CD4-positive, alpha-beta T cell (primary cell): ENCODE data around the gene DCTD. TPM values are rescaled to one million over a fixed set of nuclear protein-coding genes. Genes with fewer than 3 reads are reported as not detected.

Experiments used
- ATAC-seq: fragments of 200-7000 bp; cut with Tn5 transposase; one replicate; pipeline ENCODE4 v1.10.0; 2022; ENCODE audit warnings: mild to moderate bottlenecking; ENCODE audit not compliant: poor library complexity
- CTCF ChIA-PET: fragments of 350-600 bp; sonication (Branson Sonifier 250); formaldehyde crosslinking; loops from one replicate; lab custom pipeline; 2021; ENCODE audit warnings: antibody characterized with exemption, inconsistent platforms; lab: Charles Lee
- POLR2A ChIA-PET: fragments of 350-600 bp; sonication (Branson Sonifier 250); formaldehyde crosslinking; loops from one replicate; lab custom pipeline; 2021; ENCODE audit warnings: antibody characterized with exemption, inconsistent platforms; lab: Charles Lee
- DNase-seq, 14 experiments: peaks; one replicate each; pipeline ENCODE4 v3.0.0-alpha.2; 2013 to 2020; ENCODE audit warnings: mixed read lengths in 2 of 14
- H3K27ac ChIP-seq, 2 donors: one replicate each; pipeline versions ENCODE4 v1.5.1 to v1.7.0; 2013; ENCODE audit warnings: low read length in 2 of 2, low read depth in 1 of 2, mild to moderate bottlenecking in 1 of 2
- H3K27me3 ChIP-seq, 2 experiments: 1 replicate in 1 of 2; 2 replicates in 1 of 2; pipeline versions ENCODE4 v1.6.1 to v1.7.0; 2013; ENCODE audit warnings: low read length in 2 of 2, control low read depth in 1 of 2, mild to moderate bottlenecking in 1 of 2, moderate library complexity in 1 of 2; ENCODE audit not compliant: insufficient read depth in 2 of 2, control insufficient read depth in 1 of 2
- H3K36me3 ChIP-seq: one replicate; pipeline ENCODE4 v1.6.1; 2013; ENCODE audit warnings: low read length, control low read depth; ENCODE audit not compliant: insufficient read depth
- H3K4me1 ChIP-seq: one replicate; pipeline ENCODE4 v1.6.1; 2013; ENCODE audit warnings: low read length, control low read depth; ENCODE audit not compliant: insufficient read depth
- H3K4me3 ChIP-seq: one replicate; pipeline ENCODE4 v1.5.1; 2013; ENCODE audit warnings: mild to moderate bottlenecking, low read length, moderate library complexity
- H3K9me3 ChIP-seq, 2 experiments: 1 replicate in 1 of 2; 2 replicates in 1 of 2; pipeline versions ENCODE4 v1.6.1 to v1.7.0; 2013; ENCODE audit warnings: low read length in 2 of 2, mild to moderate bottlenecking in 2 of 2, control low read depth in 1 of 2, moderate library complexity in 1 of 2; ENCODE audit not compliant: control insufficient read depth in 1 of 2, insufficient read depth in 1 of 2
- H3K27ac Mint-ChIP-seq: one replicate; pipeline ENCODE4 v1.8.0; 2020; ENCODE audit warnings: mixed read lengths
- H3K27me3 Mint-ChIP-seq: one replicate; pipeline ENCODE4 v1.8.0; 2021; ENCODE audit warnings: mixed read lengths
- H3K36me3 Mint-ChIP-seq: one replicate; pipeline ENCODE4 v1.8.0; 2021; ENCODE audit warnings: low read depth, mixed read lengths
- H3K4me1 Mint-ChIP-seq: one replicate; pipeline ENCODE4 v1.8.0; 2021; ENCODE audit warnings: low read depth, mixed read lengths
- H3K4me3 Mint-ChIP-seq: one replicate; pipeline ENCODE4 v1.8.0; 2020; ENCODE audit warnings: mild to moderate bottlenecking, mixed read lengths
- H3K9me3 Mint-ChIP-seq: one replicate; pipeline ENCODE4 v1.8.0; 2020; ENCODE audit warnings: mixed read lengths
- intact Hi-C, 2 experiments: fragments of 100-400 bp; cut with DNase I in 1 of 2; cut with micrococcal nuclease in 1 of 2; formaldehyde crosslinking; loops; one replicate each; pipeline versions ENCODE4 v1.15.1 to v1.9.0; 2023 to 2025; cut with DNase I, micrococcal nuclease
- total RNA-seq, 174 experiments: library from RNA in 2 of 174; stranded (reverse) in 2 of 174; gene quantifications; one replicate each; pipeline ENCODE4 v1.2.3 and lab custom pipeline; 2021 to 2026
- TF ChIP-seq, protein P1 (sequence below): fragments of 200-600 bp; IDR thresholded peaks from one replicate; pipeline ENCODE4 v1.8.0; 2022; ENCODE audit warnings: antibody characterized with exemption, mild to moderate bottlenecking

DCTD gene
- total RNA-seq, 2 experiments from 2014 or later: 49.4 to 54.3 TPM

DNA sequence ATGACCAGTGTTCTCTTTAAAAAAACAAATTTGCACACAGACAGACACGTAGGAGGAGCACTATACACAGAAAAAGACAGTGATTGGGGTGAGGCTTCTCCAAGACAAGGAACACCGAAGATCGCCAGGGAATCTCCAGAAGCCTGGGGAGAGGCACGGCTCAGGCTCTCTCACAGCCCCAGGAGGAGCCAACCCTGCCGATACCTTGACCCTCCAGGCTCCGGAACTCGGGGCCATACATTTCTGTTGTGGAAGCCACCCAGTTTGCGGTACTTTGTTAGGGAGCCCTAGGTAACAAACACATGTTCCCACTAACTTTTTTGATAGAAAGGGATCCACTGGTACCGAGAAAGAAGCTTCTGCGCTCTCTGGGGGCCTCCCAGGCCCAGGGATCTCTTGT is 55.8 kb downstream of the DCTD start:
- Mint-ChIP-seq H3K9me3 (peaks cover 2% of the 10 kb centered on the region), H3K27me3 (no peaks in the 10 kb centered on the region), H3K27ac (no peak overlapping the region), H3K4me1 (no peaks in the 10 kb centered on the region), H3K36me3 (peaks cover 5% of the 10 kb centered on the region), H3K4me3 (no peak overlapping the region)
- CTCF ChIA-PET: no interaction called here
- intact Hi-C loops: no loop called here
- ATAC-seq: no peak
- POLR2A ChIA-PET: no interaction called here
- TF ChIP-seq, protein P1, sequence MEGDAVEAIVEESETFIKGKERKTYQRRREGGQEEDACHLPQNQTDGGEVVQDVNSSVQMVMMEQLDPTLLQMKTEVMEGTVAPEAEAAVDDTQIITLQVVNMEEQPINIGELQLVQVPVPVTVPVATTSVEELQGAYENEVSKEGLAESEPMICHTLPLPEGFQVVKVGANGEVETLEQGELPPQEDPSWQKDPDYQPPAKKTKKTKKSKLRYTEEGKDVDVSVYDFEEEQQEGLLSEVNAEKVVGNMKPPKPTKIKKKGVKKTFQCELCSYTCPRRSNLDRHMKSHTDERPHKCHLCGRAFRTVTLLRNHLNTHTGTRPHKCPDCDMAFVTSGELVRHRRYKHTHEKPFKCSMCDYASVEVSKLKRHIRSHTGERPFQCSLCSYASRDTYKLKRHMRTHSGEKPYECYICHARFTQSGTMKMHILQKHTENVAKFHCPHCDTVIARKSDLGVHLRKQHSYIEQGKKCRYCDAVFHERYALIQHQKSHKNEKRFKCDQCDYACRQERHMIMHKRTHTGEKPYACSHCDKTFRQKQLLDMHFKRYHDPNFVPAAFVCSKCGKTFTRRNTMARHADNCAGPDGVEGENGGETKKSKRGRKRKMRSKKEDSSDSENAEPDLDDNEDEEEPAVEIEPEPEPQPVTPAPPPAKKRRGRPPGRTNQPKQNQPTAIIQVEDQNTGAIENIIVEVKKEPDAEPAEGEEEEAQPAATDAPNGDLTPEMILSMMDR: no peak
- DNase-seq: no peak
- Histone ChIP-seq H3K27ac (no peak overlapping the region), H3K9me3 (peaks cover 6 to 8% of the 10 kb centered on the region in 2 experiments), H3K27me3 (no peaks in the 10 kb centered on the region), H3K4me1 (no peaks in the 10 kb centered on the region), H3K36me3 (no peaks in the 10 kb centered on the region), H3K4me3 (no peak overlapping the region)

DNA sequence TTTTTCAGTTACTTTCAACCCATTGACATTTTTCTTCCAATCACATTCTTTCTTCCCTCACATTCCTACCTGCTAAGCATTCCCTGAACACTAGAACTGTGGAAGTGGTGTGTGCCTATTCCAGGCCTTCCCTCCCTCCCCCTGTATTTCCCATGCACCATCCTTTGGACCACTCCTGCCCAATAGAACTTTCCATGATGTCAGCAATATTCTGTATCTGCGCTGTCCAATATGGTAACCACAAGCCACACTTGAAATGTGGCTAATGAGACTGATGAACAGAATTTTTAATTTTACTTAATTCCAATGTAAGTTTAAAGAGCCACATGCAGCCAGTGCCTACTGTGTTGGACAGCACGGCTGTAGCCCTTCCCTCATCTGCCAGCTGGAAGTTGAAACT is 57.5 kb downstream of the DCTD start:
- peaks cover 6 to 16% of the 10 kb centered on the region in 2 experiments for H3K9me3 ChIP-seq
- no peaks in the 10 kb centered on the region for H3K36me3 ChIP-seq
- intact Hi-C loops: no loop called here
- POLR2A ChIA-PET: no interaction called here
- H3K36me3 Mint-ChIP-seq: peaks cover 5% of the 10 kb centered on the region
- H3K27ac Mint-ChIP-seq: no peak overlapping the region
- no peak overlapping the region for H3K4me3 ChIP-seq
- ATAC-seq (no peak), DNase-seq (no peak)
- H3K27me3 ChIP-seq: no peaks in the 10 kb centered on the region
- no peaks in the 10 kb centered on the region for H3K27me3 Mint-ChIP-seq
- TF ChIP-seq, protein P1: no peak
- H3K27ac ChIP-seq: no peak overlapping the region
- H3K4me1 Mint-ChIP-seq: no peaks in the 10 kb centered on the region
- H3K4me3 Mint-ChIP-seq: no peak overlapping the region
- peaks cover 2% of the 10 kb centered on the region for H3K9me3 Mint-ChIP-seq
- no peaks in the 10 kb centered on the region for H3K4me1 ChIP-seq
- CTCF ChIA-PET: interaction anchor here (0.6 kb wide), 1 partner anchor 32 kb away, joined by 3 read pairs; no protein-coding TSS in a partner anchor

- TF ChIP-seq, protein P1: no peak
- ChIA-PET CTCF (no interaction called here), POLR2A (no interaction called here)
- peaks cover 7 to 21% of the 10 kb centered on the region in 2 experiments for H3K9me3 ChIP-seq
- no peaks in the 10 kb centered on the region for H3K27me3 Mint-ChIP-seq
- peaks cover 5% of the 10 kb centered on the region for H3K9me3 Mint-ChIP-seq
- H3K27ac ChIP-seq: no peak overlapping the region
- H3K27ac Mint-ChIP-seq: no peak overlapping the region
- DNase-seq (no peak), ATAC-seq (no peak)
- H3K27me3 ChIP-seq: no peaks in the 10 kb centered on the region
- no peaks in the 10 kb centered on the region for H3K4me1 Mint-ChIP-seq
- H3K4me1 ChIP-seq: no peaks in the 10 kb centered on the region
- peaks cover 5% of the 10 kb centered on the region for H3K36me3 Mint-ChIP-seq
- H3K4me3 ChIP-seq: no peak overlapping the region
- H3K36me3 ChIP-seq: no peaks in the 10 kb centered on the region
- no peak overlapping the region for H3K4me3 Mint-ChIP-seq
- intact Hi-C loops: no loop called here
These were observed 58.5 kb downstream of the DCTD start for GRCh38 chr4:182858711-182859110.
